Activated T-cell treated with anti-CD3 and anti-CD28 coated beads, Interleukin-2, amount 50 U/mL, for 1 hour (primary cell): ENCODE data around the gene SEMA3A.
"Not testable (repeated sequence)": the region's sequence is repeated elsewhere in the genome, so short reads cannot be mapped to it uniquely, and the experiment has no call there.

Experiments used
- DNase-seq: peaks from one replicate; pipeline ENCODE4 v3.0.0-alpha.2; 2020

The SEMA3A gene

DNA sequence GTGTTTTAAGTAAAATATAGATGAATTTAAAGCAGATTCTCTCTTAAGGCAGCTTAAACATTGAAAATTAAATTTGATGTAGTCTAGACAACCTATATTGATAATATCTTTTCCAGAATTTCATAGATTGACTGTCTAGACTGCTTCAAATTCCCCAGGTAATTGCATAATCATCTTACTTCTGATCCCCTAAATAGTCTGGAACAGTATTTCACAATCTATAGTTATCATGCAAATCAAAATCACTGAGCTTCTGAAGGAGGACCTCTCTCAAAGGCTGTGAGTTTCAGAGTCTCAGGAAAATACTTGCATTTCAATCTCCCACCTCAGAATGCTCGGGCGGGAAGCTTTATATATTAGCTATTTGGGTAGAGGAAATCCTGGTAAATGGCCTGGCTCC lies 87.3 kb downstream of the SEMA3A start:
- DNase-seq = no peak

DNA sequence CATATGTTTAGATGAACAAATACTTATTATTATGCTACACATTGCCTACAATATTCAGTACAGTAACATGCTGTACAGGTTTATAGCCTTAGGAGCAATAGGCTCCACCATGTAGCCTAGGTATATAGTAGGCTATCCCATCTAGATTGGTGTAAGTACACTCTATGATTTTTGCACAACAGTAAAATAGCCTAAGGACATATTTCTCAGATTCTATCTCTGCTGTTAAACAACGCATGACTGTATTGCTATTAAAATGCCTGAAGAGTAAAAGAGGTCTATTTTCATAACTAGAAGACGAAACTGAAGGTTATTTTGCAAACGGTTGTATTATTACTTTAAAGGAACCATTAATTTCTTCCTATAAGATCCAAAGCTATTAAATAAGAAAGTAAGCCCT lies 88.3 kb downstream of the SEMA3A start:
- DNase-seq = no peak

DNA sequence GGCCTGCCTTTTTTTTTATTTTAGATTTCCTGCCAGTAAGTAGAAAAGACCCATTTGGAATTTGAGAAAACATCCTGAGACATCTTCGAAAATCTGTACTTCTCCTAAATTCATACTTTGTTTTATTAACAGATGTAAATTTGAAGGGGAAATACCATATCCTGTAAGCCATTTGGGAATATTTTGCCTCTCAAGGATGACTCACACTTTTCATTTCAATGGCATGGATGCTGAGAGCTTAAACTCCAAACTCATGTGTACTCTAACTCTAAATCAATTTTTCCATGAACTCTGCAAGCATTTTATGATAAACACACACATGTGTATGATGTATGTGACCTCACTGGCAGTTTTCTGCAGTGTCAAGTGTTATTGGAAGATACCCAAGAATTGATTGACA lies 89.0 kb downstream of the SEMA3A start:
- DNase-seq = no peak

DNA sequence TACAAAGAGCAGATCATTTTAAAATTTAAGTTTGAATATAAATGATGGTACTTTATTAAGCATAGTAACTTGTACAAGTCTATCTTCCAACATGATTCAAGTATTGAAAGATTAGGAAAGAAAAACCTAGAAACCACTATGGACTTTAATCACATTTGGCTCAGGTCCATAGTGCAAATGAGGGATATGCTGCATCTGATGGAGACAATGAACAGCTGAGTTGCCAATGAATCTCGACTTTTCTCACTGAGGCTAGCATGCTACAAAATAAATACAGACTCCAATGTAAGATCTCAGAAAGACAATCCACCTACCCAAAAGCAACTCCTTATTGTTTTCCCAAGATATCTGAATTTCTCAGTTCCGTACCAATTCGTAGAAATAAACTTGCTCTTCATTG lies 89.8 kb downstream of the SEMA3A start:
- no peak for DNase-seq

DNA sequence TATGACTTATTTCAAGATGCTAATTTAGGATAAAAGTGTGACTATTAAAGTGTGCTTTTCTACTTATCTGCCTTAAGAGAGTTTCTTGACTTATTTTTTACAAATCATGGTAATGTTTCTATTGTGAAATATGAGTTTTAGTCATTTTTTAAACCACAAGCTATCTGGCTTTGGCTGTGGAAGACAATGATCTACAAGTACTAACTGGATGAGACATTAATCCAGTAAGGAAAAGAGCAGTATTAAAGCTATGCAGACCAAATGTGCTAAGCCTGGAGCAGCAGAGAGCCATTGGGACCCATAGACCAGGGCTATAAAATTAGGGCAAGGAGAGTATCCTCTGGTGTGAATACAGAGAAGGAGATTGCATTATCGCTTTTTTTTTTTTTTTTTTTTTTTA lies 92.4 kb downstream of the SEMA3A start:
- DNase-seq = no peak

DNA sequence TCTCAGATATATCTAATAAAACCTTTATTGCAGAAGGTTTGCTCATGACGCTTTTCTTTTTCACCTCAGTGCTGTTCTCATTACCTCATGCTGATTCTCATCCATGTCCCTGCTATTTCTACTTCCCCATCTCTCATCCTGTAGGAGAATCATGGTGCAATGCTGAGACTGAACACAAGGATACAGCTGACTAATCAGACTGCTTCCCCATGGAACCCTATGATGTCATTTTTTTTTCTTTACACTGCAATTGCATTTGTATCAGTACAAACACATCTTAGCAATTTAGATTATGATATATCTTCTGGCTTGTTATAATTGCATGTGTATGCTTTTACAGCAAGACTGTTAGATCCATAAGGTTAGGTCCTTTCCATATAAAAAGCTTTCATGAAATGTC lies 93.7 kb downstream of the SEMA3A start:
- no peak for DNase-seq

DNA sequence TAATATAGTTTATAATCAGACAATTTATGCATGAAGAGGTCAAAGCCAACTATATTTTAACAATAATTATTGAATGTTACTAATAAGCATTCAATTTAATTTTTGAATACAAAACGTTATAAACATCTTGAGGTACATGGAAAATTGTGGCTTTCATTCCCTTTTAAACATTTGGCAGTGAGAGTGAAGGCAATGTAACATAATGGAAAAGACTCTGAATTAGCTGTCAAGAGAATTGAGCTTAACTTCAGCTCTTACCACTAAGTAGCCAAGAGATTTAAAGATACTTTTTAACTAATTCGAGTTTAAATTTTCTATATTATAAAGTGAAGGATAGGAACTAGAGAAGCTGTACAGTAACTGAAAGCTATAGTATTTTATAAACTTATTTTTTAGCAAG lies 98.6 kb downstream of the SEMA3A start:
- no peak for DNase-seq

DNA sequence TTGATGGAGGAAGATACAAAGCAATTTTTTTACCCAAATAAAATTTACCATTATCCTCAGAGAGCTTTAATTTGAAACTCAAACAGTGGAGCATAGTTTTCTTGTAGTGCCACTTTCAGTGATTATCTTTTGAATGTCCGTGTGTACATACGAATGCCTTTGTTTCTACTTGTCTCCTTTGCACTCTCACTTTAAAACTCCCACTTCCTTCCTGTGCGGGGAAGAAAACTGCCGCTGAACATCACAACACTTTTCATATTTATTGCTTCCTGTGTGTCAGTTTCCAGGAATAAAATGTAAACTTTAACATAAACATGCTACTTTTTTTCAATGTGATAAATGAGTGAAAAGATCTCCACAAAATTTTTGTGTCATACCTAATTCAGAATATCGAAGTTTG lies 102.4 kb downstream of the SEMA3A start:
- DNase-seq = no peak

DNA sequence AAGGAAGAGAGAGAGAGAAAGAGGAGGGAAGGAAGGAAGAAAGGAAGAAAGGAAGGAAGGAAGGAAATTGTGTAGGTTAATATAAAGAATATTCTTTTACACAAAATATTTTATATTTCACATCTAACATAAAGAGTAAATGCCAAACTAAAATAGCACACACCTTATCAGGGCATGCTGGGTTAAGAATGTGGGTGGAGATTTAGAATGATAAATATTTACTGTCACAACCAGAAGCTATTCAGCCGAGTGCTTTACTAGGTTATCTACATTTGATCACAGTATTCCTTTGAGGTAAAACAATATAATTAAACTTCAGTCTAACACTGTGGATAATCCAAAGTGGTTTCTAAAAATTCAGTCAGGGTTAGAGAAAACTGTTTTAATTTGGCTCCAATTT lies 103.3 kb downstream of the SEMA3A start:
- DNase-seq = no peak

DNA sequence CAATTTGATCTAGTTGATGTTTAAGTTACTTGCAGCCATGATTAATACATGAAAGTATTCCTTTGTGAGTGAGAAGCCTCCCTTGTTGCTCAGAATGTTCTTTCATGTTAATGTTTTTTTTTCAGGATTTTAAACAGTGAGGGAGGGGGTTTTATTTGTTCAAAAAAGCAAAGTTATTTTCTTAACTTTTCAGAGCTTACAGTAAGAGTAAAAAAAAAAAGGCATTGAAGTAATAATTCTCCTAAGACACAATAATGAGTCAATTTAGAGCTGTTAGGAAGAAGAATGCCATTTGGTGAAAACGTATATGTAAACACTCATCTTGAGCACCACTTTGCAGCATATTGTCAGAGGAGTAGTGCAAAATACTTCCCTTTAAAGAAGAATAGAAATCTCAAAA lies 105.8 kb downstream of the SEMA3A start:
- DNase-seq = no peak

DNA sequence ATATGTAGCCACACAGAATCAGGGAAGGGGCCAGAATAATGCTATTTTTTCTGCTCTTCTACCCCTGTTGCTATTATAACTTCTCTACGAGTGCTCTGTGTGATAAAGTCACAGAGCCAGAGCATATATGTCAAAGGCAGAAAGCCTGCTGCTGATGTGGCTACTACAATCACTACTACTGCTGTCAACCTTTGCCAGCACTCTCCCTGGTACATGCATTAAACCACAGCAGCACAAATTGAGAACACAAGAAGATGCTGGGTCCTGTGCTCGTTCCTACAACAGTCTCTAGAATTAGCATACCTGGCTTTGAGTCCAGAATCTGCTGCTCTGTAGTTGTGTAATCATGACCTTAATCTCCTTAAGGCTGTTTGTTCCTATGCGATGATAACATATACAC lies 108.6 kb downstream of the SEMA3A start:
- no peak for DNase-seq

DNA sequence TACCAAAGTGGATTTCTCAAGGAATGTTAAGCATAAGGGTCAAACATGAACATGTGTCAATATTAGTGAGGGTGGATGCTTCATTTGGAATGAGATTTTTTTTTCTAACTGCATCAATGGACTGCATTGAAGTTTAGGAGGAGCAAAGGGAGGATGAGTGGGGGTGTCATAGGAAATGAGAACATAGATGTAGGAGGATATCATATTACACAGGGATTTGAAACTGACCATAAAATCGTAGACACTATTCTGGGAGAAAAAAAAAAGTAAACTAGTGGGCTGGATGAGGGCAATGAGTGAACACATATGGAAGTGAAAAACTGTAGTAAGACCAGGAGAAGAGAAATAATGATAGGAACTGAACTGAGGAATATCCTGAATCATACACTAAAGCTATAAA lies 109.4 kb downstream of the SEMA3A start:
- DNase-seq = no peak

DNA sequence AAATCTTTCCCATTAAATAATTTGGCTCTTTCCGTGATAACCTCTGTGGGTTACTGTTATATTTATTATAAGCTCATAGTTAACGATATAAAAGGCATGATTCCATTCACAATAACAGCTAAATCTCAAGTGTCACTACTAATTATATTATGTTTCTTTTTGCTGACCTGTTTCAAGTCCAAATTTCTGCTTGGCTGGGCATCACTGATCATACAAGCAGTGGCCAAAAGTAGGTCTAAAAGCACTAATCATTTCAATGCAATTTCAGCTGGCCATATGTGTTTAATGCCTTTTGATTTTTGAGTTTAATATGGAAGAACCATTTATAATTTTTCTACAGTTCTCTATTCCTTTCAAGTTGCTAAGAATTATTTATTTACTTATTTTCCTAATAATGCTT lies 110.7 kb downstream of the SEMA3A start:
- DNase-seq = no peak

DNA sequence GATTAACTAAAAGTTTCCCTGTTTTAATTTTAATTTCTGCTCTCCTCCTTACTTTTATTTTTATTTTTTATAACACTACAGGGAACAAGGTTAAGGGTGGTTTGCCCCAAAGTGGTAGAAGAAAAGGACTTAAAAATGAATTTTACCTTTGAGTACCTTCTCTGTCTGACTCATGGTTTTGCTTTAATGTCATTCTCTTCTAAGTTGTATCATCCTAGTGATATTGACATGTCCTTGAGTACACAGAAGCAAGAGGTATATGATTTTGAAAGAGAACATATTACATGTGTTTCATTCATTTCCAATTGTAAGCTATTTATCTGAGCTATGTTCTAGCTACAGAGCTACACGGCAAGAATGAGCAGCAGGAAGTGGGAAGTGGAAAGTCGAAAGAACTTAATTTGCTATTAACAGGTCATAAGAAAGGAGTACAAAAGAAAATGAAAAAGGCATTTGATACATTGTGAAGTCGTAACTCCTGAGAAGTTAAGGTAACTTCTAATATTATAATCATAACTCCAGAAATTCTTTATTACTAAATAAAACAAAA lies 112.5 kb downstream of the SEMA3A start:
- no peak for DNase-seq

DNA sequence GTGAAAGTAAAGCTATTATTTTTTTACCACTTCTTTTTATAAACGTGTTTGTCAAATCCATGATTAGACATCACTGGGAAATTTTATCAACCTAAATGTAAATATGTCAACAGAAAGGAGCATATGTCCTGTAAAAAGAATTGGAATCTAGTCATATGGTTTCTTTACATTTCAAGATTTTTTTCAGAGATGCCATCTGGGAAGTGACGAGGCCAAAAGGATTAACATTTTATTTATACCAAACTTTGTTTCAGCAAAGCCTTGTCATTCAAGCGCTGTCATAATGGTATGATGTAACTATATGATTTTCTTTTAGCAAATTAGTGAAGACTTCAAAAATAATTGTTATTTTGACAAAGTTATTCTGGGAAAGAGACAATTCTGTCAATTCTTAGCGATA lies 117.3 kb downstream of the SEMA3A start:
- DNase-seq = no peak

DNA sequence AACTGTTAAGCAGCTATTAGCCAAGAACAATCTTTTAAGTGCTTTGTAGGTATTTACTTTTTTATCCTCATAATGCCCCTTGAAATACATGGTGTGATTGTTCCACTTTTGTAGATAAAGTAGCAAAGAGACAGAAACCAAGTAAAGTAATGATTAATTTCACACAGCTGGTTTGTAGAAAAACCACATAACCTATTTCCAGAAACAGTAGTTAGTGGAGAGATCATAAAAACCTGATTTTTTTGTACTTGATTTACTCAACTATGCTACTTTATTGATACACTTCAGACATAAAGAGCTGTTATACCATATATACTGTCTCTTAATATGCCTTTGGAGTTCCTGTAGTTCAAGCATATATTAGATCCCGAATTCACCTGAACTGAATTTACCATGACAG lies 118.4 kb downstream of the SEMA3A start:
- DNase-seq = no peak

DNA sequence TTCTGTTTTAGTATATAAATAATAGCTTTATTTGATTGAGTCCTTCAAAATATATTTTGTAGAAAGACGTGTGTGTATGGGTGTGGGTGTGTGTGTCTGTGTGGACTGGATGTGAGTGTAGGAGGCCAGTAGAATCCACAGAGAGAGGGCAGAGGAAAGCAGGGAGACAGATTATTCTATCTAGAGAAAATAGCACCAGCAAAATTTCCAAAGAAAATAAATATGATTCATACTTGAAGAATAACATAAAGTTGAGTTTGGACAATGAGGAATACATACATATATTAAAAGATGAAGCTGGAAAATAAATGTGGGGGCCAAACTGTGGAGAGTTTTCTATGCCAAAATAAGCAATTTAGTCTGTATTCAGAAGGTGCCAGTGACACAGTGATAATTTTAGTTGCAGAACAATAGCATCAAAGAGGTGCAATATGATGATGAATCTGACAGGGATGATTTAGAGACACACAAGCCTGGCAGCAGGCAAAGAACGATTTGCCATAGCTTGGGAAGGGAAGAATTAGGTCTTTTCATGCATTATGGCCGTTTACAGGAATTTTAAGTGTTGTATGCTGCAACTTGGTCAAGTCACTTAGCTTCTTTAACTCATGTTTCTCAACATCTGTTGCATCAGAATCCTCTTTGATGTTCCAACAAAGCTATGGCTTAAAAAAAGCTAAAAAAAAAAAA lies 121.3 kb downstream of the SEMA3A start:
- no peak for DNase-seq

DNA sequence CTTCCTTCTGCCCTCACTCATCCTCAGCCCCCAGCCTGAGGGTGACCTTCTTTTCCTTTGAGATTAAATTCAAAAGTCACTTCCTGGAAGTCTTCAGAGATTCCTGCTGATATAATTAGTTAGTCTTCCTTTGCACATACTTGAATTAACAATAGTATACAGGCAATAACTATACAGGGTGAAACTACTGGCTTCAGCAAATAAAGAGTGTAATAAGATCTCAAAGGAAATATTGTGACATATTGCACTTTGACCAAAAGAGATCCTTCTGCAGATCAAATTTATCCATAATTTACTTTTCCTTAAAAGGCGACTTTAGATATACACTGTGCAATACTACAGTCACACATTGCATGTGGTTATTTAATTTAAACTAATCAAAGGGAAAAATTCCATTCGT lies 123.8 kb downstream of the SEMA3A start:
- no peak for DNase-seq

DNA sequence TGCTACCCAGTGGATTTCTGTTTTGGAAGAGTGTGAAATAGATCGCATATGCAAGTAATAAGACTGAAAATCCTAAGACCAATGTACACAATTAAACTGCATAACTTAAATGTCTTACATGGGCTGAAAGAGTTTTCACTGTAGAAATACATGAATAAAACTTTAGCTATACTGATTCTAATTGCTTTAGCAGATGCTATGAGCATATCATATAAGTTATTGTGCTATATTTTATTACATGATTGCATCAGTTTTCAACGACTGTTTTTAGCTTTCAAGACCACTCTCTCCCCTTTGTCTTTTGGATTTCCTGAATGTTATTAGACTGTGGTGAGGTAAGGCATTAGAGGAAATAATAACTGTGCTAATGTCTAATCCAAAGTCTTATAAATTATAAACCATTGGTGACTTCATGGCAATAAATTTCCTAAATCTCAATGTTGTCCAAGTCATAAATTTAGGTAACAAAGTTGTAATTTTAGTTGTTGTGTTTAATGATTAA lies 124.5 kb downstream of the SEMA3A start:
- DNase-seq = no peak

DNA sequence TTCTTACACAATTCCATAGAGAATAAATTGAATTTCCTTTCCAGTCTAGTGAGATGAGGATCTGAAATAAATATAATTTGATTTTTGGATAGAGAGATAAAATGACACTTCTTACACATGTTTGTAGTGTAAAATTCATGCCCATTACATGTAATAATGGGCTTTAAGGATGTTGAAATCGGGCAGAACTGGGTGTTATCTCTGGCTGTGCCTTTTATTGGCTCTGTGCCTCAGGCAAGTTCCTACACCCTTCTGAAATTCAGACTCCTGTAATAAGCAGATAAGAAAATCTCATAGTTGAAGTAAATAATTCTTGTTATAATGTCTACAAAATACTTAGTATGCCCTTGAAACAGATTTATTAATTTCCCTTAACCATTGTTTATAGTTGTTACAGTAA lies 125.6 kb downstream of the SEMA3A start:
- DNase-seq = no peak

DNA sequence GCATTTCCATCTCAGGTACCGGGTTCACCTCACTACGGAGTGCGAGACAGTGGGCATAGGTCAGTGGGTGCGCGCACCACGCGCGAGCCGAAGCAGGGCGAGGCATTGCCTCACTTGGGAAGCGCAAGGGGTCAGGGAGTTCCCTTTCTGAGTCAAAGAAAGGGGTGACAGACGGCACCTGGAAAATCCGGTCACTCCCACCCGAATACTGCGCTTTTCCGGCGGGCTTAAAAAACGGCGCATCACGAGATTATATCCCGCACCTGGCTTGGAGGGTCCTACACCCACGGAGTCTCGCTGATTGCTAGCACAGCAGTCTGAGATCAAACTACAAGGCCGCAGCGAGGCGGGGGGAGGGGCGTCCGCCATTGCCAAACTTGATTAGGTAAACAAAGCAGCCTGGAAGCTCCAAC lies 132.1 kb downstream of the SEMA3A start:
- not testable (repeated sequence) for DNase-seq

DNA sequence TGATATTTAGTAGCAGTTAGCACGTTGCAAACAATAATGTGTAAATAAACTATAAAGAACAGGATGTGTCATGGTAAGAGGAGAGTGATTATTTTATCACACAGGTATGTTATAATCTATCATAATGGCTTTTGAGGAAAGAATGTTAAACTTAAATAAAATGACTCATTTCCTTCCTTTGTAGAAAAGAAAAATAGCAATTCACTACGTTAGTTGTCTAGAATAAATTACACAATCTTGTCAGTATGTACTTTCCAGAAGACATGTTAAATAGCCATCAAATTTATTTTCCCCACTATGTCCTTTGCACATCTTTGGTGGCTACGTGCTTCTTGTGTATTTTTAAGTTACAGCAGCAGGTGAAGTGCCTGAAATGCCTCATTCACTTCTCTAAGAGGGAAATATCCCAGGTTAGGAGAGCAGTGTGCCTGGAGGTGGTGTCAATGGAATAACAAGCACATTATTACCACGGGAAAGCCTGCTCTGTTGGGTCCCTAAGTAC lies 133.8 kb downstream of the SEMA3A start:
- DNase-seq = no peak

DNA sequence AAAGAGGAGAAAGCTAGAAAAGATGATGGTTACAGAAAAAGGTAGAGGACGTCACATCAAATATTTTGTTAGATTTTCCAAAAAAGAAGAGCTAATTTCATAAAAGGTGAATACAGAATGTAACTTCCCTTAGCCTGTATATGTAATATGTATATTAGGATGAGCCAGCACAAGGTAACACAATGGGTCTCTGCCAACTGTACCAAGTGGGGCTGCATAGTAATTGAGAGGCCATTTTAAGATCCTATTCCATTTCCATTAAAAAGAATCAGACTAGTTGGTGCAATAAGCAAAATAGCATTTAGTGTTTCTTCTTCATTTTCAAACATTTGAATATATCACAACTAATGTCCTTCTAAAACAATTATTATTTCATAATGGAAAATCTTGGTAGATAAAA lies 134.6 kb downstream of the SEMA3A start:
- no peak for DNase-seq

DNA sequence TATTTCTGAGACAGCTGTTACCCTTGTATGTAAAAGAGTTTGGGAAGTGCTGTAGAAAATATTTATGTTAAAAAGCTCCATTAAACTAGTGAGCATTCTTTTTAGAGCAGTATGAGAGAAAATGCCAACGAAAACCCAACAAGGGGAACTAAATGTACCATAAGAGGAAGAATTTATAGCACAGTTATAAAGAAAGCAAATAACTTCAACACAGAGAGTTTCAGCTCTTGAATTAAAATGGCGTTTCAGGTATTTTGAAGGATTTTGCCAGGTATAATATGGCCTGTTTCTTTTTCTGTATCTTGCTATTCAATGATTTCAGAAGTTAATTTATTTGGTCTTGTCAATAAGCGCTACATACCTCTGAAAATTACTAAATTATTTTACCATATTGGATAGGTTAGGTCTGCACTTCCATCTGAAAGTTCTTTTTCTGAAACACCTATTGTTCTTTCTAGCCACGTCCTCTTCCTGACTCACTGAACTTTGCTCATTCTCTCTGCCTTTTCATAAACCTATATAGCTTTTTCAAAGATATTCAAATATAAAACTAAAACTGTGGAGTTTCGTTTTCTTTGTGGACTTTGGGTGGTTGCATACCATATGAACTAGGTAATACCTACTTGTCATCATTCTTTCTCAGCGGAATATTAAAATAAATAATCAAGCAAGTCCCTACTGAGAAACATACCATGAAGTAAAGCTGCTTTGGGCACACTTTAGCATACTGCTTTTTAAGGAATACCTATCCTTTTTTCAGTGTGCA lies 136.1 kb downstream of the SEMA3A start:
- DNase-seq = no peak
